LHCN-M2 (cell line): ENCODE measurements around the gene ARMH1. TPM values are rescaled to one million over a fixed set of nuclear protein-coding genes. Genes with fewer than 3 reads are reported as not detected.

Experiments
- total RNA-seq: library from RNA; depleted of rRNA; stranded (reverse); fragments of >200 nt; gene quantifications from 2 replicates; pipeline ENCODE4 v1.2.3, GENCODE V29; 2014; rRNA removed

ARMH1 gene
- total RNA-seq, 1 experiment from 2014 or later = not detected

Other genes starting within 250 kb of the ARMH1 start
- 5.9 and 8.8 TPM in 2 replicates for gene TMEM53, start 233 bp upstream of the ARMH1 start, total RNA-seq
- not detected in 2 replicates for gene RNU5D-1, start 56.5 kb downstream of the ARMH1 start, total RNA-seq
- 95.3 and 99.3 TPM in 2 replicates for gene KIF2C, start 65.1 kb downstream of the ARMH1 start, total RNA-seq
- 2,019 and 2,069 TPM in 2 replicates for gene RPS8, start 100.8 kb downstream of the ARMH1 start, total RNA-seq
- not detected in 2 replicates for gene BEST4, start 113.5 kb downstream of the ARMH1 start, total RNA-seq
- 27.7 and 33.7 TPM in 2 replicates for gene PLK3, start 125.7 kb downstream of the ARMH1 start, total RNA-seq
- gene DYNLT4, start 132.6 kb downstream of the ARMH1 start, total RNA-seq = 0.19 TPM in 1 of 2 replicates, not detected in the other
- gene BTBD19, start 133.8 kb downstream of the ARMH1 start, total RNA-seq = 2.1 and 8.2 TPM in 2 replicates
- under 0.01 TPM in 1 of 2 replicates, not detected in the other for gene PTCH2, start 168.5 kb downstream of the ARMH1 start, total RNA-seq